AG09309 (cell line): ENCODE data around the gene ZNF681.

Experiments
- DNase-seq: peaks from one replicate; pipeline ENCODE4 v3.0.0-alpha.2; 2010; ENCODE audit warnings: low read depth
- H3K4me3 ChIP-seq: 2 replicates; pipeline ENCODE4 v1.5.1; 2011; ENCODE audit warnings: mild to moderate bottlenecking, low read depth, low read length, moderate library complexity; ENCODE audit not compliant: control insufficient read depth
- CTCF ChIP-seq: IDR thresholded peaks from 2 replicates; pipeline ENCODE4 v1.5.1; 2011; ENCODE audit warnings: mild to moderate bottlenecking, low read depth, low read length, inconsistent platforms; ENCODE audit not compliant: insufficient read depth, control insufficient read depth; ENCODE audit errors: missing control alignments

The ZNF681 gene

GRCh38 chr19:23776507-23777205 lies 18.0 kb upstream of the ZNF681 start:
- DNase-seq = no peak
- H3K4me3 ChIP-seq = no peak overlapping the region
- no peak for TF ChIP-seq CTCF

GRCh38 chr19:23774524-23774971 lies 15.9 kb upstream of the ZNF681 start:
- H3K4me3 ChIP-seq = no peak overlapping the region
- no peak for TF ChIP-seq CTCF
- no peak for DNase-seq

- H3K4me3 ChIP-seq = no peak overlapping the region
- DNase-seq = no peak
- TF ChIP-seq CTCF = no peak
Measured at GRCh38 chr19:23774106-23774505, 15.4 kb upstream of the ZNF681 start.

DNA sequence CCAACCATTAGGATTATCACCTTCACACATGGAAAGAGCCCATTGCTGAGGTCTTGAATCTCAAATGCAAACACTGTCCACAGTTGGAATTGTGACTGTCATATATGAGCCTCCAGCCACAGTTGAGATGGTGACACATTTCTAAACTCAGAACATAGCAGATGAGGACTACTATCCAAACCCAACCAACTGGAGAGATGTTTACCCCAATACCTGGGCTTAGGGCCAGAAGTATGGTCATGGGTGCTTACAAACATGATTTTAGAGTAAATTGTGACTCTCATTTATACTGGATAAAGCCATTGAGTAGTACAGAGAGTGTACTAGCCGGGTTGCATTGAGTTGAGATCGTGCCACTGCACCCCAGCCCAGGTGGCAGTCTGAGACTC lies 14.0 kb upstream of the ZNF681 start:
- DNase-seq = no peak
- TF ChIP-seq CTCF = no peak
- H3K4me3 ChIP-seq = no peak overlapping the region

DNA sequence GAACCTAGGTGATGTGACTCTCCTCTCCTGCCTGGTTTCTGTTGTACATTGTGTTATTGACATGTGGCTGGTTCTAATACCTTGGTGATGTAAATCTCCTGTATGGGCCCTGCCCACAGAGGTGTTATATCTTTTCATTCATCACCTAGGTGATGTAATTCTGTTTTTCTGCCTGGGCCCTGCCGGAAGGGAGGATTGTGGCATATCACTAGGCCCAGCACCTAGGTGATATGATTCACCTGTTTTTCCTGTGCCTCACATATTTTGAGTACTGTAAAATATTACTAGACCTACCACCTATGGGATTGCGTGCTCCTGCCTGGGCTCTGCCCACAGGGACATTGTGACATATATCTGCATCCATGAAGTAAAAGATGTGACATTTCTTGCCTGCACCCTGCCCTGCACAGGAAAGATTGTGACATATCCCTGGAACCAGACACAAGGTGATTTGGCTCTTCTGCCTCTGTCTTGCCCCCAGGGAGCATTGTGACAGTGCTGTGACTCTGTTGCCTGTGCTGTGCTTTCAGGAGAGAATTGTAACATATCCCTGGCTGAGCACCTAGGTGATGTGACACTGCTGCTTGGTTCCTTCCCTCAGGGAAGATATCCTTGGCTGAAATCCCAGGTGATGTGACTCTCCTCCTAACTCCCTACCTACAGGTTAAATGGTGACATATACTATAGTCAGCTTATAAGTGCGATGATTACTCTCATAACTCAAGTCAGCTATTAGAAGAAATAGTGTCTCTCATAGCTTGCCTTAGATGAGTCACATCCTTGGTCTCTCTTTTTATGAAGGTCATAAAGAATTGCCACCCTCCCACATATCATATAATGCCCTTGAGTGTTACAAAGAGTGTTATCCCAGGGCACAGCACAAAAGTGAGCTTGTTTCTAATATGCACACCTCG lies 13.3 kb upstream of the ZNF681 start:
- DNase-seq = no peak
- H3K4me3 ChIP-seq = no peak overlapping the region
- TF ChIP-seq CTCF = no peak

DNA sequence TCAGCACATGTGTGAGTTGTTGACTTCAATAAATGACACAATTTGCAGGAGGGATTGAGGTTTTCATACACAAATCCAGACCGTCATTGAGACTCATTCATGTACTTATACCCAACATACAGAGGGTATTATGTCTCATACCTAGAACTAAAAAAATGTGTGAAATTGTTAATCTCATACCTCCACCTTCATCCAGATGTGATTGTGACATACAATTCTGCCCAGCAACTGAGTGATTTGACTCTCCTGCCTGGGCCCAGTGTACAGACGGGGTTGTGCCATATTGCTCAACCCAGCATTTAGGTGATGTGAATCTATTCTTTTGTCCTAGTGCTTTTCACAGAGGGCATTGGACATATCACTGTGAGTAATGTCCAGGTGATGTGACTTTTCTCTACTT lies 12.6 kb upstream of the ZNF681 start:
- no peak for TF ChIP-seq CTCF
- DNase-seq = no peak
- no peak overlapping the region for H3K4me3 ChIP-seq
